ENCODE data around the gene PSME3IP1.

PSME3IP1 gene

DNA sequence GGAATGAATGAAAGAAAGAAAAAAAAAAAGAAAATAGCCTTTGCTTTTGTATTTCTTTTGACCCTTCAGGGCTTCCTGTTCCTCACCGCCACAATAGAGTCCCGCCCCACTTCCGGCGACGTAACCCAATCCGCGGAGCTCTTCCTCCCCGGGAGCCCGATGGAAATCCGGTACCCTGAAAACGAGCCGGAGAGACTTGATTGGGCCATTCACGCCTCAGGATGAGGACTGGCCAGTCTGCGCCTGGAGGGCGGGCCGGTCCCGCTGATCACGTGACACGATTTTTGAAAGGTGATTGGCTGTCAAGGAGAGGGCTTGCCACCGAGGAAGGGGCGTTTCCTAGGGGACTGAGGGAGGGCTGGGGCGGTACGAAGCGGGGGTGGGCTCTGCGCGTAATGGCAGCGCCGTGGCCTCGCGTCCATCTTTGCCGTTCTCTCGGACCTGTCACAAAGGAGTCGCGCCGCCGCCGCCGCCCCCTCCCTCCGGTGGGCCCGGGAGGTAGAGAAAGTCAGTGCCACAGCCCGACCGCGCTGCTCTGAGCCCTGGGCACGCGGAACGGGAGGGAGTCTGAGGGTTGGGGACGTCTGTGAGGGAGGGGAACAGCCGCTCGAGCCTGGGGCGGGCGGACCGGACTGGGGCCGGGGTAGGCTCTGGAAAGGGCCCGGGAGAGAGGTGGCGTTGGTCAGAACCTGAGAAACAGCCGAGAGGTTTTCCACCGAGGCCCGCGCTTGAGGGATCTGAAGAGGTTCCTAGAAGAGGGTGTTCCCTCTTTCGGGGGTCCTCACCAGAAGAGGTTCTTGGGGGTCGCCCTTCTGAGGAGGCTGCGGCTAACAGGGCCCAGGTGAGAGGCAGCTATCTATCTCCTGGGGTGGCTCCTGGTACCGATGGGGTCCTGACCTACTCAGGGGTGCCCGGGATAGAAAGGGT lies at the start of gene PSME3IP1, which contains the start of gene RSPRY1:
TSS of gene PSME3IP1 (minus strand) at position 95 of the 927 bp plus-strand sequence. CDS start 12,185 bp downstream, outside the sequence.
TSS of gene RSPRY1 (plus strand) at position 385 of the 927 bp plus-strand sequence. CDS start 18,330 bp downstream, outside the sequence.
- peaks cover 35% of the 10 kb centered on the region for H3K4me1 Mint-ChIP-seq (ENCODE audit: low read depth)
- peak within 1 kb of the TSS; percentile 85 for H3K27ac Mint-ChIP-seq
- peaks cover 3% of the 10 kb centered on the region for H3K36me3 Mint-ChIP-seq (ENCODE audit: low read depth)
- H3K27me3 Mint-ChIP-seq (ENCODE audit: low read depth): no peaks in the 10 kb centered on the region
- H3K4me3 Mint-ChIP-seq: peak within 1 kb of the TSS; percentile 96
- H3K9me3 Mint-ChIP-seq: no peaks in the 10 kb centered on the region

GRCh38 chr16:57235128-57236021 lies 49.5 kb upstream of the PSME3IP1 start:
- Mint-ChIP-seq H3K36me3 (ENCODE audit: low read depth) (peaks cover 45% of the 10 kb centered on the region), H3K4me1 (ENCODE audit: low read depth) (peaks cover 13% of the 10 kb centered on the region), H3K9me3 (no peaks in the 10 kb centered on the region), H3K27ac (no peak overlapping the region), H3K4me3 (no peak overlapping the region), H3K27me3 (ENCODE audit: low read depth) (no peaks in the 10 kb centered on the region)

- Mint-ChIP-seq H3K36me3 (ENCODE audit: low read depth) (peaks cover 50% of the 10 kb centered on the region), H3K4me1 (ENCODE audit: low read depth) (peaks cover 13% of the 10 kb centered on the region), H3K27ac (no peak overlapping the region), H3K9me3 (no peaks in the 10 kb centered on the region), H3K27me3 (ENCODE audit: low read depth) (no peaks in the 10 kb centered on the region), H3K4me3 (no peak overlapping the region)
Observed at GRCh38 chr16:57234707-57235092, 48.9 kb upstream of the PSME3IP1 start.

DNA sequence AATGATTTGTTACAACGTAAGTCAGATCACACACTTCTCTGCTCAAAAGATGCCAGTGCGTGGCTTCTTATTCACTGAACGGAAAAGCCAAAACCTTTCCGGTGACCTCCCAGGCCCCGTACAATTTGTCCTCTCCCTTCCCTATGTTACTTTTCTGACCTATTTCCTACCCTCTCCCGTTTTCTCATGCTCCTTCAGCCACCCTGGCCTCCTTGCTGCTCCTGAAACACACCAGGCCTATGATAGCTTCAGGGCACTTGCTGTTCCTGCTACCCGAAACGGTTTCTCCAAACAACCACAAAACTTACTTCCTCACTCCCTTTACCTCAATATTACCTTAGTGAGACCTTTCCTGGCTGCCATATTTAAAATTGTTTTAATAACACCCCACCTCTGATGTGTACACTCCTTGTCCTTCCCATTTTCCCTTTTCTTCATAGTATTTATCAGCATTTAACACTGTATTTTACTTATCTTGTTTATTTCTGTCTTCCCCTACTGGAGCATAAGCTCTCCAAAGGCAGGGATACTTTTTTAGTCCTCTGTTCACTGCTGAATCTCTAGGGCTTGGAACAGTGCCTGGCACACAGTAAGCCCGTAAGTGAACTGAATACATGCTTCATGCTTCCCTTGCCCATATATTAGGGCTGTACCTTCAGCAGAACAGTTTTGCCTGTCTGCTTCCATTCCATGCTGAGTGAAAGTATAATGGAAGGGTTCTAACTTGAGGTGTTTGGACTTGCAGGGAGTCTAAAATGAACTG lies 48.3 kb upstream of the PSME3IP1 start:
- H3K4me3 Mint-ChIP-seq: no peak overlapping the region
- peaks cover 9% of the 10 kb centered on the region for H3K4me1 Mint-ChIP-seq (ENCODE audit: low read depth)
- H3K9me3 Mint-ChIP-seq: no peaks in the 10 kb centered on the region
- no peak overlapping the region for H3K27ac Mint-ChIP-seq
- peaks cover 46% of the 10 kb centered on the region for H3K36me3 Mint-ChIP-seq (ENCODE audit: low read depth)
- no peaks in the 10 kb centered on the region for H3K27me3 Mint-ChIP-seq (ENCODE audit: low read depth)

GRCh38 chr16:57231821-57232350 lies 46.0 kb upstream of the PSME3IP1 start:
- no peaks in the 10 kb centered on the region for H3K27me3 Mint-ChIP-seq (ENCODE audit: low read depth)
- peaks cover 5% of the 10 kb centered on the region for H3K4me1 Mint-ChIP-seq (ENCODE audit: low read depth)
- no peak overlapping the region for H3K27ac Mint-ChIP-seq
- peaks cover 53% of the 10 kb centered on the region for H3K36me3 Mint-ChIP-seq (ENCODE audit: low read depth)
- H3K9me3 Mint-ChIP-seq: no peaks in the 10 kb centered on the region
- no peak overlapping the region for H3K4me3 Mint-ChIP-seq

- Mint-ChIP-seq H3K27ac (no peak overlapping the region), H3K4me1 (ENCODE audit: low read depth) (no peaks in the 10 kb centered on the region), H3K4me3 (no peak overlapping the region), H3K36me3 (ENCODE audit: low read depth) (peaks cover 39% of the 10 kb centered on the region), H3K27me3 (ENCODE audit: low read depth) (no peaks in the 10 kb centered on the region), H3K9me3 (no peaks in the 10 kb centered on the region)
Observed at GRCh38 chr16:57229079-57229478, 43.2 kb upstream of the PSME3IP1 start.

DNA sequence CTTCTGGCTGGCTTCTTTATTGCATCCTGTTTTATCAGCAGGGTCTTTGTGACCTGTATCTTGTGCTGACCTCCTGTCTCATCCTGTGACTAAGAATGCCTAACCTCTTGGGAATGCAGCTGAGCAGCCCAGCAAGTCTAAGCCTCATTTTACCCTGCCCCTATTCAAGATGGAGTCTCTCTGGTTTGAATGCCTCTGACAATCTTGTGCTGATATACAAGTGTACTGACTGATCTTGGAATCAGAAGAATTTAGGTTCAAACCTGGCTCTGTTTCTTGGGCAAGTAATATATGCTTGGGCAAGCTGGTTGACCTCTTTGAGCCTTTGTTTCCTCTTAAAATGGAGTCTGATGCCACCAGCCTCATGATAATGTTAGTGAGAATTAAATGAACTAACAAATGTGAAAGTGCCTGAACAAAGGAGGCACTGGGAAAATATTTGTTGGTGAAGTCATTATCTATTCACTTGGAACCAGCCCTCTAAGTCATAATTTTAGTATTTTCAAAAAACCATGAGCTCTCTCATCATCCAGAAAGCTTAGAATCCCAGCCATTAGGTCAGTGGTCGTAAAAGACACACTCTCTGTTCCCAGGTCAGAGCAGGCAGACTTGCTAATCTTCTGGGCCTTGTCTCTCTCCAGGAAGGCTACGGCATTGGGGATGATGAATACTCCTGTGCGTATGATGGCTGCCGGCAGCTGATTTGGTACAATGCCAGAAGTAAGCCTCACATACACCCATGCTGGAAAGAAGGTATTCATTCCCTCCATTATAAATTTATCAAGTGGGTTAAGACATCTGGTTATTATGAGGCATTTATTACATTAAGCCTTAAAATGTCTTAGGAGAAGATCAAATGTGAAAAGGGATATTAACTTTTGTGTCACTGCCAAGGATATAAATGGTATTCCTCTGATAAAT lies 41.1 kb upstream of the PSME3IP1 start:
- no peaks in the 10 kb centered on the region for H3K4me1 Mint-ChIP-seq (ENCODE audit: low read depth)

GRCh38 chr16:57225978-57226377 lies 40.1 kb upstream of the PSME3IP1 start:
- Mint-ChIP-seq H3K36me3 (ENCODE audit: low read depth) (peaks cover 42% of the 10 kb centered on the region), H3K9me3 (peaks cover under 1% of the 10 kb centered on the region), H3K4me3 (no peak overlapping the region), H3K4me1 (ENCODE audit: low read depth) (no peaks in the 10 kb centered on the region), H3K27me3 (ENCODE audit: low read depth) (no peaks in the 10 kb centered on the region), H3K27ac (no peak overlapping the region)

More for the DNA sequence above, 41.1 kb upstream of the PSME3IP1 start:
- no peak overlapping the region for H3K4me3 Mint-ChIP-seq
- no peaks in the 10 kb centered on the region for H3K9me3 Mint-ChIP-seq
- H3K27ac Mint-ChIP-seq: no peak overlapping the region
- no peaks in the 10 kb centered on the region for H3K27me3 Mint-ChIP-seq (ENCODE audit: low read depth)
- peaks cover 40% of the 10 kb centered on the region for H3K36me3 Mint-ChIP-seq (ENCODE audit: low read depth)

DNA sequence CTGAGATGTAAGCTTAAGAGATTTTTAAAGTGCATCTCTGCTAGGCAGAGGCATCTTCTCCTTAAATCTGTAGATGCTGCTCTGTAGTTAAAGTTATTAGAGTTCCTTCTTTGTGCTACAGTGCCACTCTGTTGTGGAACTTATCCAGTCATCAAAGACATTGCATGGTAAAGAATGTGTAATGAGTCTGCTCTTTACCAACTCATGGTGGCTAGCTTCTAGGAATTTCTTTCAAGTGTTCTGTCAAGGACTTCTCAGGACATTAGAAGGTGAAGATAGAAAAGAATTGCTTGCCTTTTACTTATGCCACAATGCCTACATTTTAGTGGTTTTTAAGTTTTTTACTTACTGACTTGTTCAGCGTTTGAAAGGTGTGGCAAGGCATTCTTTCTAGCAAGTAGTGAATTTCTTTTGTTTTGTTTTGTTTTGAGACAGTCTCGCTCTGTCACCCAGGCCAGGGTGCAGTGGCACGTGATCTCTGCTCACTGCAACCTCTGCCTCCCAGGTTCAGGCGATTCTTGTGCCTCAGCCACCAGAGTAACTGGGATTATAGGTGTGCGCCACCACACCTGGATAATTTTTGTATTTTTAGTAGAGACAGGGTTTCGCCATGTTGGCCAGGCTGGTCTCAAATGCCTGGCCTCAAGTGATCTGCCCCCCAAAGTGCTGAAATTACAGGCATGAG lies 39.0 kb upstream of the PSME3IP1 start:
- peaks cover 1% of the 10 kb centered on the region for H3K4me1 Mint-ChIP-seq (ENCODE audit: low read depth)
- H3K36me3 Mint-ChIP-seq (ENCODE audit: low read depth): peaks cover 48% of the 10 kb centered on the region
- no peaks in the 10 kb centered on the region for H3K27me3 Mint-ChIP-seq (ENCODE audit: low read depth)
- peaks cover 9% of the 10 kb centered on the region for H3K9me3 Mint-ChIP-seq
- no peak overlapping the region for H3K4me3 Mint-ChIP-seq
- no peak overlapping the region for H3K27ac Mint-ChIP-seq

- peaks cover 57% of the 10 kb centered on the region for H3K36me3 Mint-ChIP-seq (ENCODE audit: low read depth)
- peaks cover 1% of the 10 kb centered on the region for H3K4me1 Mint-ChIP-seq (ENCODE audit: low read depth)
- peaks cover 24% of the 10 kb centered on the region for H3K9me3 Mint-ChIP-seq
- no peaks in the 10 kb centered on the region for H3K27me3 Mint-ChIP-seq (ENCODE audit: low read depth)
- no peak overlapping the region for H3K4me3 Mint-ChIP-seq
- no peak overlapping the region for H3K27ac Mint-ChIP-seq
Observed at GRCh38 chr16:57223057-57223456, 37.2 kb upstream of the PSME3IP1 start.

GRCh38 chr16:57216968-57217367 lies 31.1 kb upstream of the PSME3IP1 start:
- H3K36me3 Mint-ChIP-seq (ENCODE audit: low read depth): peaks cover 82% of the 10 kb centered on the region
- peaks cover 56% of the 10 kb centered on the region for H3K9me3 Mint-ChIP-seq
- H3K4me3 Mint-ChIP-seq: no peak overlapping the region
- no peak overlapping the region for H3K27ac Mint-ChIP-seq
- peaks cover 1% of the 10 kb centered on the region for H3K4me1 Mint-ChIP-seq (ENCODE audit: low read depth)
- H3K27me3 Mint-ChIP-seq (ENCODE audit: low read depth): no peaks in the 10 kb centered on the region

DNA sequence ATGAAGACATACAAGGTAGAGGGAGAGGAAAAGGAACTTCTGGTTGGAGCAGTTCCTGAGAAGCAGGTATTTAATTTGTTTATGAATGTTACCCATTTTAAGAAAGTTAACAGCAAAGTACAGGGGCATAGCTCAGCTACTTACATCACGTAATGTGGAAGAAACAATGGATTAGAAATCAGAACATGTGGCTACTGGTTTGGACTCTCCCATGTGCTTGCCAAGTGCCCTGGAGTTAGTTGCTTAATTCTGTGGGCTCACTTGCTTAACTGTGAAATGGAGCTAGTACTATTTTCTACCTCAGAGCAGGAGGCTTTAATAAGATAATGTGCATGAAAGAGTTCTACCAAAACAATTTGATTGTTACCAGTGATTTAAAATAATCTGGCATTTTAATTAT lies 27.6 kb upstream of the PSME3IP1 start:
- Mint-ChIP-seq H3K27me3 (ENCODE audit: low read depth) (no peaks in the 10 kb centered on the region), H3K27ac (no peak overlapping the region), H3K4me3 (no peak overlapping the region)

More for the DNA sequence above, 27.6 kb upstream of the PSME3IP1 start:
- peaks cover 36% of the 10 kb centered on the region for H3K9me3 Mint-ChIP-seq
- H3K36me3 Mint-ChIP-seq (ENCODE audit: low read depth): peaks cover 66% of the 10 kb centered on the region
- no peaks in the 10 kb centered on the region for H3K4me1 Mint-ChIP-seq (ENCODE audit: low read depth)

All from T-helper 1 cell treated with Interleukin-12 subunit alpha and Interleukin-12 subunit beta and Interleukin-4 antibody, amounts not matched to agents 30 μg/mL and 1 μg/mL, for 36 hours (primary cell).